H1 (cell line): ENCODE results near the gene RYK. TPM values are rescaled to one million over a fixed set of nuclear protein-coding genes. Genes with fewer than 3 reads are reported as not detected.
"Not testable (repeated sequence)": the region's sequence is repeated elsewhere in the genome, so short reads cannot be mapped to it uniquely, and the experiment has no call there.

Experiments used
- CTCF ChIA-PET: fragments of 300-600 bp; sonication (Branson Sonifier 250); formaldehyde crosslinking; loops from one replicate; lab custom pipeline; 2021; ENCODE audit not compliant: partially characterized antibody; lab: Charles Lee
- POLR2A ChIA-PET: fragments of 300-600 bp; sonication (Branson Sonifier 250); formaldehyde crosslinking; loops from one replicate; lab custom pipeline; 2021; ENCODE audit warnings: inconsistent platforms; ENCODE audit not compliant: partially characterized antibody; lab: Charles Lee
- DNase-seq, 2 experiments: peaks; one replicate each; pipeline versions ENCODE4 v3.0.0 to v3.0.0-alpha.2; 2010 to 2022; ENCODE audit warnings: low spot score in 2 of 2, low read depth in 1 of 2, mixed read lengths in 1 of 2
- FAIRE-seq: peaks from 2 replicates; lab custom pipeline; 2011; peaks lifted over from hg19 to GRCh38; lab: Jason Lieb, UNC
- H2AFZ ChIP-seq: 2 replicates; pipeline ENCODE4 v1.8.1; 2012; ENCODE audit warnings: low read length, inconsistent platforms
- H2AK5ac ChIP-seq: 2 replicates; pipeline ENCODE4 v1.6.1; 2013; ENCODE audit warnings: low read depth, low read length
- H2BK120ac ChIP-seq: replicated peaks from 2 replicates; pipeline ENCODE3; 2013; ENCODE audit warnings: low read depth, low read length, inconsistent platforms
- H2BK12ac ChIP-seq: 2 replicates; pipeline ENCODE4 v1.6.1; 2013; ENCODE audit warnings: low read depth, low read length
- H2BK15ac ChIP-seq: 2 replicates; pipeline ENCODE4 v1.6.1; 2013; ENCODE audit warnings: low read length
- H2BK20ac ChIP-seq: 2 replicates; pipeline ENCODE4 v1.6.1; 2013; ENCODE audit warnings: low read length
- H2BK5ac ChIP-seq: 2 replicates; pipeline ENCODE4 v1.6.1; 2013; ENCODE audit warnings: low read depth, low read length
- H3K14ac ChIP-seq: 2 replicates; pipeline ENCODE4 v1.6.1; 2013; ENCODE audit warnings: inconsistent platforms; ENCODE audit not compliant: insufficient read length
- H3K18ac ChIP-seq: 2 replicates; pipeline ENCODE4 v1.6.1; 2013; ENCODE audit warnings: low read length; ENCODE audit errors: extremely low read depth
- H3K23ac ChIP-seq: 2 replicates; pipeline ENCODE4 v1.6.1; 2013; ENCODE audit warnings: inconsistent platforms; ENCODE audit not compliant: insufficient read length
- H3K23me2 ChIP-seq: 2 replicates; pipeline ENCODE4 v1.6.1; 2013; ENCODE audit warnings: low read depth, low read length
- H3K27ac ChIP-seq: 2 replicates; pipeline ENCODE4 v1.6.1; 2011; ENCODE audit warnings: low read depth, low read length, inconsistent platforms
- H3K27me3 ChIP-seq, 4 experiments: replicated peaks in 1 of 4; 1 replicate in 1 of 4; 2 replicates in 3 of 4; pipeline versions ENCODE4 v1.6.1 to v1.8.1; 2011 to 2013; ENCODE audit warnings: low read length in 3 of 4, mild to moderate bottlenecking in 3 of 4, inconsistent platforms in 2 of 4, mixed read lengths in 2 of 4, moderate library complexity in 1 of 4; ENCODE audit not compliant: control insufficient read depth in 3 of 4, insufficient read depth in 3 of 4; ENCODE audit errors: extremely low read depth in 1 of 4
- H3K36me3 ChIP-seq, 4 experiments: 2 replicates each; pipeline versions ENCODE4 v1.6.1 to v1.8.1; 2011 to 2013; ENCODE audit warnings: mild to moderate bottlenecking in 4 of 4, low read length in 3 of 4, moderate library complexity in 2 of 4, control low read depth in 1 of 4, inconsistent platforms in 1 of 4; ENCODE audit not compliant: insufficient read depth in 4 of 4, control insufficient read depth in 2 of 4
- H3K4ac ChIP-seq: replicated peaks from 2 replicates; pipeline ENCODE3; 2013; ENCODE audit warnings: low read length, low read depth, mixed read lengths, inconsistent platforms; ENCODE audit not compliant: insufficient read length
- H3K4me1 ChIP-seq, 4 experiments: replicated peaks in 1 of 4; 1 replicate in 1 of 4; 2 replicates in 3 of 4; pipeline versions ENCODE4 v1.6.1 to v1.8.1; 2011 to 2013; ENCODE audit warnings: low read length in 3 of 4, inconsistent platforms in 2 of 4, mixed read lengths in 1 of 4; ENCODE audit not compliant: insufficient read depth in 4 of 4, control insufficient read depth in 3 of 4
- H3K4me2 ChIP-seq, 2 experiments: 2 replicates each; pipeline versions ENCODE4 v1.6.1 to v1.8.1; 2011 to 2013; ENCODE audit warnings: low read depth in 2 of 2, low read length in 2 of 2, control low read depth in 1 of 2, inconsistent platforms in 1 of 2, mild to moderate bottlenecking in 1 of 2; ENCODE audit not compliant: insufficient read depth in 1 of 2
- H3K4me3 ChIP-seq, 4 experiments: fragments of 200-600, 300-600 bp in 1 of 4; sonication (generic), shearing (Covaris generic), sonication (Bioruptor Twin) in 1 of 4; 2 replicates each; pipeline versions ENCODE4 v1.5.1 to v1.8.1; 2011 to 2016; ENCODE audit warnings: low read length in 4 of 4, low read depth in 3 of 4, control low read depth in 2 of 4, inconsistent platforms in 2 of 4, mild to moderate bottlenecking in 2 of 4, mixed read lengths in 1 of 4, moderate library complexity in 1 of 4; ENCODE audit not compliant: insufficient read depth in 2 of 4; ENCODE audit errors: extremely low read depth in 1 of 4
- H3K56ac ChIP-seq: replicated peaks from 2 replicates; pipeline ENCODE3; 2013; ENCODE audit warnings: low read depth, mild to moderate bottlenecking, mixed read lengths, low read length, inconsistent platforms; ENCODE audit not compliant: insufficient read length
- H3K79me1 ChIP-seq: 2 replicates; pipeline ENCODE4 v1.6.1; 2013; ENCODE audit warnings: low read depth, low read length, control low read depth
- H3K79me2 ChIP-seq, 2 experiments: 2 replicates each; pipeline versions ENCODE4 v1.6.1 to v1.8.1; 2012 to 2013; ENCODE audit warnings: low read length in 2 of 2, mild to moderate bottlenecking in 2 of 2, inconsistent platforms in 1 of 2; ENCODE audit not compliant: insufficient read depth in 2 of 2, control insufficient read depth in 1 of 2
- H3K9ac ChIP-seq, 4 experiments: replicated peaks in 1 of 4; 1 replicate in 1 of 4; 2 replicates in 3 of 4; pipeline versions ENCODE4 v1.6.1 to v1.8.1; 2011 to 2013; ENCODE audit warnings: low read depth in 3 of 4, low read length in 3 of 4, control low read depth in 2 of 4, mild to moderate bottlenecking in 2 of 4, moderate library complexity in 2 of 4, inconsistent platforms in 1 of 4; ENCODE audit errors: extremely low read depth in 1 of 4
- H3K9me3 ChIP-seq, 2 experiments: 2 replicates each; pipeline versions ENCODE4 v1.6.1 to v1.8.1; 2012 to 2013; ENCODE audit warnings: mild to moderate bottlenecking in 2 of 2, moderate library complexity in 2 of 2, control low read depth in 1 of 2, inconsistent platforms in 1 of 2, low read depth in 1 of 2, low read length in 1 of 2, mixed read lengths in 1 of 2; ENCODE audit not compliant: insufficient read depth in 2 of 2
- H4K20me1 ChIP-seq, 2 experiments: replicated peaks in 1 of 2; 2 replicates each; pipeline versions ENCODE3 to v1.8.1; 2011 to 2013; ENCODE audit warnings: inconsistent platforms in 2 of 2, low read length in 2 of 2, mild to moderate bottlenecking in 1 of 2; ENCODE audit not compliant: insufficient read depth in 2 of 2, control insufficient read depth in 1 of 2
- H4K5ac ChIP-seq: 2 replicates; pipeline ENCODE4 v1.6.1; 2013; ENCODE audit warnings: low read length, low read depth, mixed read lengths, inconsistent platforms; ENCODE audit not compliant: insufficient read length
- H4K8ac ChIP-seq: 2 replicates; pipeline ENCODE4 v1.8.0; 2013; ENCODE audit warnings: mild to moderate bottlenecking, moderate library complexity, low read length, inconsistent platforms; ENCODE audit not compliant: insufficient read depth; ENCODE audit errors: extremely low read depth
- H4K91ac ChIP-seq: replicated peaks from 2 replicates; pipeline ENCODE3; 2013; ENCODE audit warnings: low read length, mixed read lengths, inconsistent platforms; ENCODE audit not compliant: insufficient read length
- WGBS, 2 experiments: shearing (Covaris generic) in 1 of 2; methylation state at CpG; one replicate each; pipeline versions ENCODE4 v1.1.6 to v1.1.7; 2013 to 2015; ENCODE audit warnings: low lambda C conversion rate in 2 of 2, mixed read lengths in 2 of 2, inconsistent platforms in 1 of 2, low coverage in 1 of 2, missing lambda C conversion rate in 1 of 2; ENCODE audit not compliant: insufficient replicate concordance in 2 of 2, insufficient coverage in 1 of 2, insufficient read length in 1 of 2; ENCODE audit errors: extremely low coverage in 1 of 2, missing lambda C conversion rate in 1 of 2; 5-methylcytosine and 5-hydroxymethylcytosine counted together
- polyA plus RNA-seq, 7 experiments: library from polyadenylated mRNA; depleted of rRNA in 3 of 7; stranded (reverse) in 5 of 7; unstranded in 2 of 7; fragments of >200 nt in 5 of 7; fragments of 200-250 nt in 2 of 7; gene quantifications; 1 replicate in 5 of 7; 2 replicates in 1 of 7; 4 replicates in 1 of 7; pipeline versions ENCODE4 v1.2.1 to v1.2.3, GENCODE V29; 2011 to 2013; ENCODE audit warnings: missing spikeins in 2 of 7, mixed read lengths in 2 of 7
- total RNA-seq: library from RNA; stranded (reverse); fragmentation: NEBNext Ultra II Directional; extraction: Animal tissue kit (Norgen Biotek cat#: 25700); gene quantifications from 2 replicates; pipeline ENCODE4 v1.2.1, GENCODE V29; 2021

The RYK gene
- total and polyA plus RNA-seq, 2 of the 8 experiments (the other 6 are each of a cell fraction or from before 2014, with no cell fraction given), result 30.5 to 63.8 TPM

- H2AFZ ChIP-seq, H2BK12ac ChIP-seq, H3K4ac ChIP-seq, H4K8ac ChIP-seq, H4K91ac ChIP-seq, H3K14ac ChIP-seq, H3K23me2 ChIP-seq, H4K20me1 ChIP-seq, H2BK15ac ChIP-seq, H3K27me3 ChIP-seq, H3K9me3 ChIP-seq, H3K56ac ChIP-seq, H3K79me2 ChIP-seq, DNase-seq, H3K4me2 ChIP-seq, H2BK5ac ChIP-seq, H4K5ac ChIP-seq, H2AK5ac ChIP-seq, H2BK20ac ChIP-seq, H3K4me3 ChIP-seq, H3K4me1 ChIP-seq, H3K27ac ChIP-seq, H3K18ac ChIP-seq, H3K9ac ChIP-seq, FAIRE-seq, H3K79me1 ChIP-seq, H3K23ac ChIP-seq, H2BK120ac ChIP-seq: not testable (repeated sequence)
- POLR2A ChIA-PET, result interaction anchor here (0.6 to 1.3 kb wide), 3 partner anchors 11 to 128 kb away, joined by 3 read pairs; no protein-coding TSS in a partner anchor
- 89% methylated on average over 8 of the region's 8 CpGs; no CpG with 5 or more reads in 1 of the 2 experiments for whole genome bisulfite sequencing, 2 experiments
- peaks cover 2 to 28% (median 15%) of the 10 kb centered on the region in 4 experiments for H3K36me3 ChIP-seq
- CTCF ChIA-PET, result interaction anchor here (0.7 to 8.7 kb wide), 16 partner anchors 10 to 325 kb away, joined by 3 to 140 read pairs (median 3); no protein-coding TSS in a partner anchor
These were observed 50.8 kb downstream of the RYK start for GRCh38 chr3:134199880-134200279.
